K562 (cell line): ENCODE measurements around the gene MIP. TPM values are rescaled to one million over a fixed set of nuclear protein-coding genes. Genes with fewer than 3 reads are reported as not detected.

Source experiments
- C11orf30 ChIP-seq: fragments of 450-650 bp; IDR thresholded peaks from 2 replicates; pipeline ENCODE4 v1.6.1; 2016; ENCODE audit warnings: low read depth, mild to moderate bottlenecking
- CTCF ChIP-seq, 3 experiments: IDR thresholded peaks in 2 of 3; conservative IDR thresholded peaks in 1 of 3; 2 replicates each; pipeline ENCODE4 v1.5.1; 2011 to 2012; ENCODE audit warnings: low read length in 3 of 3, mild to moderate bottlenecking in 3 of 3, control low read depth in 2 of 3, improper control_type of control experiment in 1 of 3, inconsistent platforms in 1 of 3, low read depth in 1 of 3, mixed read lengths in 1 of 3, moderate library complexity in 1 of 3; ENCODE audit not compliant: insufficient read depth in 2 of 3
- MTA1 ChIP-seq: fragments of 450-650 bp; IDR thresholded peaks from 2 replicates; pipeline ENCODE4 v1.6.1; 2017; ENCODE audit warnings: borderline replicate concordance
- MXI1 ChIP-seq: IDR thresholded peaks from 2 replicates; pipeline ENCODE4 v1.6.1; 2011; ENCODE audit warnings: low read depth, mild to moderate bottlenecking, improper control_type of control experiment, low read length
- NBN ChIP-seq: fragments of 450-650 bp; IDR thresholded peaks from 2 replicates; pipeline ENCODE4 v1.6.1; 2016; ENCODE audit warnings: low read depth, mild to moderate bottlenecking
- NCOR1 ChIP-seq: fragments of 450-650 bp; IDR thresholded peaks from 2 replicates; pipeline ENCODE4 v1.6.1; 2016; ENCODE audit warnings: mild to moderate bottlenecking, moderate library complexity
- NR2C2 ChIP-seq, 2 experiments: fragments of 200-800 bp in 1 of 2; sonication (Bioruptor generic) in 1 of 2; sonication (generic) in 1 of 2; formaldehyde crosslinking in 1 of 2; IDR thresholded peaks; 2 replicates each; pipeline versions ENCODE4 v1.6.1 to v1.8.0; 2016 to 2022; ENCODE audit warnings: mild to moderate bottlenecking in 1 of 2, missing compliant biosample characterization in 1 of 2, missing genetic modification characterization in 1 of 2, missing genetic modification reagents in 1 of 2
- PATZ1 ChIP-seq: fragments of 250-450 bp; sonication (Bioruptor Pico); IDR thresholded peaks from 2 replicates; pipeline ENCODE4 v1.5.0; 2020; ENCODE audit warnings: mild to moderate bottlenecking, borderline replicate concordance
- PRDM10 ChIP-seq: fragments of 450-650 bp; IDR thresholded peaks from 2 replicates; pipeline ENCODE4 v1.6.1; 2018; ENCODE audit not compliant: partially characterized antibody
- RBM14 ChIP-seq: fragments of 200-400 bp; formaldehyde crosslinking; IDR thresholded peaks from 2 replicates; pipeline ENCODE4 v1.6.1; 2018; ENCODE audit warnings: low read depth, mild to moderate bottlenecking, low read length, moderate library complexity, borderline replicate concordance; ENCODE audit not compliant: insufficient read depth
- SMARCE1 ChIP-seq: fragments of 450-650 bp; IDR thresholded peaks from 2 replicates; pipeline ENCODE4 v1.7.1; 2016; ENCODE audit warnings: mild to moderate bottlenecking
- SNRNP70 ChIP-seq: fragments of 200-400 bp; formaldehyde crosslinking; optimal IDR thresholded peaks from 2 replicates; pipeline ENCODE3; 2017; ENCODE audit warnings: low read depth, low read length
- VEZF1 ChIP-seq: fragments of 200-800 bp; sonication (Bioruptor generic); IDR thresholded peaks from 2 replicates; pipeline ENCODE4 v1.6.1; 2017; ENCODE audit warnings: missing genetic modification characterization, missing compliant biosample characterization
- ZBTB33 ChIP-seq: sonication (generic); formaldehyde crosslinking; IDR thresholded peaks from 2 replicates; pipeline ENCODE4 v1.8.1; 2023; ENCODE audit warnings: mild to moderate bottlenecking, missing genetic modification reagents
- polyA plus RNA-seq, 8 experiments: library from polyadenylated mRNA; depleted of rRNA in 4 of 8; stranded (reverse) in 5 of 8; unstranded in 3 of 8; fragments of >200 nt; fragmentation: Nextera tagmentation in 2 of 8; fragmentation: Illumina TruSeq in 1 of 8; extraction: Ambion mirVana in 2 of 8; extraction: Trizol in 1 of 8; gene quantifications; 2 replicates each; pipeline versions ENCODE4 v1.2.1 to v1.2.3, GENCODE V29; 2011 to 2014; ENCODE audit warnings: inconsistent platforms in 1 of 8, missing spikeins in 1 of 8
- total RNA-seq, 7 experiments: library from RNA; depleted of rRNA in 6 of 7; stranded (reverse); fragments of >200 nt in 6 of 7; fragmentation: Illumina TruSeq in 2 of 7; extraction: Trizol in 2 of 7; gene quantifications; 2 replicates each; pipeline versions ENCODE4 v1.2.1 to v1.2.3, GENCODE V29; 2011 to 2021; ENCODE audit warnings: low replicate concordance in 1 of 7

The MIP gene
- total and polyA plus RNA-seq, 9 of the 15 experiments (the other 6 are each of a cell fraction or from before 2014, with no cell fraction given) = 0.09 to 0.36 (median 0.19) TPM; not detected in 5

- TF ChIP-seq RBM14 (no peak), NCOR1 (peak; percentile 71), SNRNP70 (no peak), SMARCE1 (0 out of 2 replicates have a peak, but pooled peaks have one; percentile 68), PRDM10 (peak; percentile 6), MXI1 (peak; percentile 73; the same call in 1 of the 2 replicates), C11orf30 (no peak), PATZ1 (no peak), NR2C2 (CRISPR knock-in tag; IDR thresholded peaks at IDR 0.05) (peak; percentile 78; the same call in 1 of the 2 replicates), NR2C2 (tag; IDR thresholded peaks at IDR 0.05) (peak; percentile 88), NBN (0 out of 2 replicates have a peak, but pooled peaks have one; percentile 41), CTCF (IDR thresholded peaks at IDR 0.05 in 2 of 3, conservative IDR thresholded peaks at IDR 0.05 in 1 of 3; ENCODE audit: insufficient read depth in 2 of 3, low read depth in 1 of 3, low read length in 3 of 3) (peak in 2 of 3 experiments; percentile 15; a peak in 1 of 6 replicates), VEZF1 (CRISPR knock-in tag) (peak; percentile 24; the same call in 1 of the 2 replicates), ZBTB33 (CRISPR knock-in tag) (no peak), MTA1 (peak; percentile 55; the same call in 1 of the 2 replicates)
Observed at GRCh38 chr12:56437430-56438176, 16.9 kb downstream of the MIP start (continued).
